ENCODE results near the gene VAT1. TPM values are rescaled to one million over a fixed set of nuclear protein-coding genes. Genes with fewer than 3 reads are reported as not detected.
"Not testable (repeated sequence)": the region's sequence is repeated elsewhere in the genome, so short reads cannot be mapped to it uniquely, and the experiment has no call there.

Gene VAT1
- total RNA-seq, 1 experiment from 2014 or later = 144 TPM

- H3K36me3 ChIP-seq = peaks cover 42% of the 10 kb centered on the region
- DNase-seq (ENCODE audit: low read depth in 1 of 2, low spot score in 2 of 2) = no peak
- no peaks in the 10 kb centered on the region for H3K9me3 ChIP-seq (replicated peaks)
- H3K4me1 ChIP-seq (replicated peaks) = peaks cover 18% of the 10 kb centered on the region
- no peak overlapping the region for H3K27ac ChIP-seq
- H3K4me3 ChIP-seq = no peak overlapping the region
- H3K27me3 ChIP-seq (replicated peaks) = no peaks in the 10 kb centered on the region
These were observed 11.4 kb downstream of the VAT1 start for GRCh38 chr17:43010667-43011308.

DNA sequence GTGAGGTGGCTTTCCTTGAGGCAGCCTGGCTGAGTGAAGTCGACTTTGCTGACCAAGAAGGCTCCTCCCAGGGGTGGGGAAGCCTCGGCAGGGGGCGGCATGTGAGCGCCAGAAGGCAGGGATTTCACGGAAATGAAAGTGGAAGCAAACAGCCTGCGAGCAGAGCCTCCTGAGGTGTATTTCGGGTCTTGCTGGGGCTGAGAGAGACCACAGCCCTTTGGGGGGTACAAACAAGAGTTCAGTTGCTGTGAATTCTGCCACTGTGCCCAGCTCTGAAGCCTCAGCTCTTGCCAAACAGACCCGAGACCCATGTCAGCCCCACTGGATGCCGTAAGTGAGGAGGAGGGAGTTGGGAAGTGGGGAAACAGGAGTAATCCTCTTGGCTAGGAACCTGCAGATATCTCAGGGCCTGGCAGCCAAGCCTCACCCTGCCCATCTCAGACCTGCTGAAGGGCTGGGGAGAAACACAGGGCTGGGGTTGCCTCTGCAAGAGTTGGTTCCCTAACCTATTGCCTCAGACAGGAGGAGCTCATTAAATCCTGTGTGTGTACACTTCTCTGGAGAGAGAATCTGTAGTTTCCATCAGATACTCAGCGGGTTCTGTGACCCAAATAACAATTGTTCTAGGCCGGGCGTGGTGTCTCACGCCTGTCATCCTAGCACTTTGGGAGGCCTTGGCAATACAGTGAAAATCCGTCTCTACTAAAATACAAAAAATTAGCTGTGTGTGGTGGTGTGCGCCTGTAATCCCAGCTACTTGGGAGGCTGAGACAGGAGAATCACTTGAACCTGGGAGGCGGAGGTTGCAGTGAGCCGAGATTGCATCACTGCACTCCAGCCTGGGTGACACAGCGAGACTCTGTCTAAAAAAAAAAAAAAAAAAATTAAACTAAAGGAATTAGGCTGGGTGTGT is 15.3 kb downstream of the VAT1 start, which contains the start of gene IFI35:
Gene IFI35, plus strand, starts transcription at position 146 of the 913 bp plus-strand sequence. Its CDS starts 164 bp downstream, at position 310.
- peak within 1 kb of the TSS; percentile 64 for H3K27ac ChIP-seq
- peak; percentile 77 to 83 for DNase-seq (ENCODE audit: low read depth in 1 of 2, low spot score in 2 of 2)
- H3K36me3 ChIP-seq = peaks cover 40% of the 10 kb centered on the region
- H3K4me1 ChIP-seq (replicated peaks) = peaks cover 25% of the 10 kb centered on the region
- no peaks in the 10 kb centered on the region for H3K27me3 ChIP-seq (replicated peaks)
- peak within 1 kb of the TSS; percentile 48 for H3K4me3 ChIP-seq
- no peaks in the 10 kb centered on the region for H3K9me3 ChIP-seq (replicated peaks)

DNA sequence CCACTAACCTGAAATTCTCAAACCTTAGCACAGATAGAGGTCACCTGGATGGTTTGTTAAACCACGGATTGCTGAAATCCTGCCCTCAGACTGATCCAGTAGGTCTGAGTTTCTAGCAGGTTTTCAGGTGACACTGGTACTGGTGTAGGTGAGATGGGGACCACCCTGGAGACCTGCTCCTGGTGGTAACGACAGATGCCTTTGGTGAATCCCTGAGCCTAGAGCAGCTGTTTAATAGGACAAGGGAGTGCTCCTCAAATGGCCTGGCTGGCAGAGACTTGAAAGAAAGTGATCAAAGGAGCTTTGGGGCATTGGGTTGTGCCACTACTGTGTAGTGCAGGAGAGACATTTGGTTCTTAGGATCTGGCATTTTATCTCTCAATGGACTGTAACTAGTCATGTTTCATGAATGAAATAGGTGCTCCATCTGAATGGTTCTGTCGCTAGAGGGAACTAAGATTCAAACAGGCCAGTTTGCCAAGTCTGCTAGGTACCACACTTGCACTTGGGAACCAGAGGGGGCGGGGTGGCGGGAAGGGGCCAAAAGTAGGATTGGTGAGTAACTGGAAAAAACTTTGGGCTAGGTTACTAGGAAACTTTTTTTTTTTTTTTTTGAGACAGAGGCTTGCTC is 18.5 kb downstream of the VAT1 start:
- Histone ChIP-seq H3K9me3 (replicated peaks) (no peaks in the 10 kb centered on the region), H3K27ac (no peak overlapping the region), H3K27me3 (replicated peaks) (no peaks in the 10 kb centered on the region), H3K4me3 (no peak overlapping the region), H3K36me3 (peaks cover 71% of the 10 kb centered on the region), H3K4me1 (replicated peaks) (peaks cover 33% of the 10 kb centered on the region)
- no peak for DNase-seq (ENCODE audit: low read depth in 1 of 2, low spot score in 2 of 2)

DNA sequence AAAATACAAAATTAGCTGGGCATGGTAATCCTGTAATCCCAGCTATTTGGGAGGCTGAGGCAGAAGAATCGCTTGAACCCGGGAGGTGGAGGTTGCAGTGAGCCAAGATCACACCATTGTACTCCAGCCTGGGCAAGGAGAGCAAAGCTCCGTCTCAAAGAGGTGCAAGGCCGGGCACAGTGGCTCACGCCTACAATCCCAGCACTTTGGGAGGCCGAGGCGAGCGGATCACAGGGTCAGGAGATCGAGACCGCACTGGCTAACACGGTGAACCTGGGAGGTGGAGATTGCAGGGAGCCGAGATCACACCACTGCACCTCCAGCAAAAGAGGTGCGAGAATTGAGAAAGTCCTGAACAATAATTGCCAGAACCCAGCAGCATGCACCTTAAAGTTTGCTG is 21.3 kb downstream of the VAT1 start:
- H3K4me3 ChIP-seq; DNase-seq (ENCODE audit: low read depth in 1 of 2, low spot score in 2 of 2); H3K27ac ChIP-seq; H3K27me3 ChIP-seq (replicated peaks); H3K9me3 ChIP-seq (replicated peaks): not testable (repeated sequence)
- Histone ChIP-seq H3K4me1 (replicated peaks) (peaks cover 34% of the 10 kb centered on the region), H3K36me3 (peaks cover 68% of the 10 kb centered on the region)

DNA sequence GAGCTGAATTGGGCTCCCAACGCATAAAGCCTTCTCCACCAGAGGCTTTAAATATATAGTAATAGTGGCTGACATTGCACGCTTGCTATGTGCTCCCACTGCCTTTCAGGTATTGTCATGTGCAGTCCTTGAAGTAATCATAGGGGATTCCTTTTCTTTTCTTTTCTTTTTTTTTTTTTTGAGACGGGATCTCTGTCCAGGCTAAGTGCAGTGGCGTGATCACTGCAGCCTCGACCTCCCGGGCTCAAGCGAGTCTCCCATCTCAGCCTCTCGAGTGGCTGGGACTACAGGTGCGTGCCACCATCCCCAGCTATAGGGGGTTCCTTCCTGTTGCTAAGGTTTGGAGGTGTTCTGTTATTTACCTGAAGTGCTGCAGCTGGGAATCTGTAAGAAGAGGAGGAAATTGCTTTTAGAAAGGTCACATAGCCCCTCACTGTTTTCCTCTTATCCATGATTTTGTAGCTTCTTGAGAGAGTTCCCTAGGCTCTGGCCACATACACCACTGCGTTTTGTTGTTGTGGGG is 23.1 kb downstream of the VAT1 start:
- H3K36me3 ChIP-seq = peaks cover 61% of the 10 kb centered on the region
- no peaks in the 10 kb centered on the region for H3K27me3 ChIP-seq (replicated peaks)
- no peaks in the 10 kb centered on the region for H3K9me3 ChIP-seq (replicated peaks)
- peak overlapping the region; percentile 80 for H3K27ac ChIP-seq
- H3K4me3 ChIP-seq = peak overlapping the region; percentile 61
- DNase-seq (ENCODE audit: low read depth in 1 of 2, low spot score in 2 of 2) = no peak
- H3K4me1 ChIP-seq (replicated peaks) = peaks cover 32% of the 10 kb centered on the region

GRCh38 chr17:42997984-42998938 is 23.9 kb downstream of the VAT1 start, which contains the start of gene RPL27:
RPL27 (plus strand) TSS chr17:42998419; CDS start chr17:42998751, 332 bp downstream.
- Histone ChIP-seq H3K9me3 (replicated peaks) (no peaks in the 10 kb centered on the region), H3K36me3 (peaks cover 57% of the 10 kb centered on the region), H3K4me3 (peak within 1 kb of the TSS; percentile 61), H3K4me1 (replicated peaks) (peaks cover 32% of the 10 kb centered on the region), H3K27ac (peak within 1 kb of the TSS; percentile 80), H3K27me3 (replicated peaks) (no peaks in the 10 kb centered on the region)
- DNase-seq (ENCODE audit: low read depth in 1 of 2, low spot score in 2 of 2) = peak; percentile 98 to 99

DNA sequence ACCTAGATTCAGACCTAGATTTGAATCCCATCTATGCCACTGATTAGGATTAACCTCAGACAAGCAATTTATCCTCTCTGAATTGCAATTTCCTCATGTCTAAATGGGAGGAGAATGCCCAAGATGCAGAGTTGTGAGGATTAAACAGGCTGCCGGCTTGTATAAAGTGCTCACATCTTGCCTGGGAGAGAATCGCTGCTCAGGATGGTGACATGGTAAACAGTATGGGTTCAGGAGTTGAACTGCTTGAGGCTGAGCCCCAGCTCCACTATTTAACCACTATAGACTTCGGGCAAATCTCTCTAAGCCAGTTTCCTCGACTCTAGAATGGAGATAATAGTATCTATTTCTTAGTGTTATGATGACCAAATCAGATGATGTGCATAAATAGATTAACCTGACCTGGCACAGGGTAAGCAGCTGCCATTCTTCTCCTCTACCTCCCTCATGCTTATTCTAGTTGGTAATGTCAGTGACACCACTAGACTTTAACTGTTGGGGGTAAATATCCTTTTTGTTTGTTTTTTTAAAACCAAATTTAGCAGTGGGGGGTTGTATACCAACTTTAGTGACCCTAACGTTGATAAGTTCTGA is 24.7 kb downstream of the VAT1 start:
- H3K4me3 ChIP-seq = peak overlapping the region; percentile 20
- no peaks in the 10 kb centered on the region for H3K9me3 ChIP-seq (replicated peaks)
- H3K27ac ChIP-seq = no peak overlapping the region
- H3K27me3 ChIP-seq (replicated peaks) = no peaks in the 10 kb centered on the region
- no peak for DNase-seq (ENCODE audit: low read depth in 1 of 2, low spot score in 2 of 2)
- H3K36me3 ChIP-seq = peaks cover 57% of the 10 kb centered on the region
- peaks cover 32% of the 10 kb centered on the region for H3K4me1 ChIP-seq (replicated peaks)

DNA sequence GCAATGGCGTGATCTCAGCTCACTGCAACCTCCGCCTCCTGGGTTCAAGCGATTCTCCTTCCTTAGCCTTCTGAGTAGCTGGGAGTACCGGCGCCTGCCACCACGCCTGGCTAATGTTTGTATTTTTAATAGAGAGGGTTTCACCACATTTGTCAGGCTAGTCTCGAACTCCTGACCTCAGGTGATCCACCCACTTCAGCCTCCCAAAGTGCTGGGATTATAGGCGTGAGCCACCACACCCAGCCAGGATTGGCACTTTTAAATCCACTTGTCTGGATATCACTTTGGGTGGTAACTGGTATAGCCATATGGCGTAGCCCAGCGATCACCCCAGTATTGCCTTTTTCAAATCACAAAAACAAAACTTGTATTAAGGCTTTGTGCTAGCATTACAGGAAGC is 28.3 kb downstream of the VAT1 start:
- DNase-seq (ENCODE audit: low read depth in 1 of 2, low spot score in 2 of 2); H3K27ac ChIP-seq; H3K4me3 ChIP-seq; H3K9me3 ChIP-seq (replicated peaks); H3K27me3 ChIP-seq (replicated peaks): not testable (repeated sequence)
- Histone ChIP-seq H3K4me1 (replicated peaks) (peaks cover 33% of the 10 kb centered on the region), H3K36me3 (peaks cover 54% of the 10 kb centered on the region)

DNA sequence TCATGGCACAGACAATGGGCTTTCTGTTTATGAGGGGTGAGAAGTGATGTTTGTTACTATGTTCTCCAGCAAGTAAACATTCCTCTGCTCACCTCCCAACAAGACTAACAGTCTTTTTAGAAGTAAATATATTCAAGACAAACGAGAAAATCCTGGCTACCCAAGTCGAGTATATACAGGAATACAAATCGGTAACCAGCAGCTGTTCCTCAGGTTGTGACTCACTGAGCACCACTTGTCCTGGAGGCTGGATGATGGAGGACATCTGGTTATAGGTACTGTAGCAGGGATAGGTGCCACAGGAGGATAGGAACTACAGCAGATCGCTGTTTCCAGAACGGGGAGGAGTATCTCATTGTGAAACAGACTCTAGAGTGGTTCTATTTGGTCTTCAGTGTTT is 29.3 kb downstream of the VAT1 start:
- H3K36me3 ChIP-seq = peaks cover 58% of the 10 kb centered on the region
- no peak overlapping the region for H3K4me3 ChIP-seq
- H3K4me1 ChIP-seq (replicated peaks) = peaks cover 33% of the 10 kb centered on the region
- no peaks in the 10 kb centered on the region for H3K9me3 ChIP-seq (replicated peaks)
- no peak for DNase-seq (ENCODE audit: low read depth in 1 of 2, low spot score in 2 of 2)
- no peaks in the 10 kb centered on the region for H3K27me3 ChIP-seq (replicated peaks)
- H3K27ac ChIP-seq = no peak overlapping the region

DNA sequence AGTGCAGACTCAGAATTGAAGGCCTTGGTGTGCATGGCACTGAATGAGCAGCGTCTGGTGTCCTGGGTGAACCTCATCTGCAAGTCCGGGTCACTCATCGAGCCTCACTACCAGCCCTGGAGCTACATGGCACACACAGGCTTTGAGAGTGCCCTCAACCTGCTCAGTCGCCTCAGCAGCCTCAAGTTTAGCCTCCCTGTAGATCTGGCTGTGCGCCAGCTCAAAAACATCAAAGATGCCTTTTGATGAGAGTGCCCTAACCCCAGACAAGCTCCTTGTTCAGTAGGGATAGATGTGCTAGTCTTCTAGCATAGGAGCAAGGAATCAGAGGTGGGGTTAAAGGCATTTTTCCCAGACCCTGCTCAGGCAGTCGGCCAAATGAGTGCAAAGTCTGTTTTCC is 30.7 kb downstream of the VAT1 start:
- Histone ChIP-seq H3K27ac (no peak overlapping the region), H3K36me3 (peaks cover 71% of the 10 kb centered on the region), H3K9me3 (replicated peaks) (no peaks in the 10 kb centered on the region), H3K27me3 (replicated peaks) (no peaks in the 10 kb centered on the region), H3K4me1 (replicated peaks) (peaks cover 25% of the 10 kb centered on the region), H3K4me3 (no peak overlapping the region)
- DNase-seq (ENCODE audit: low read depth in 1 of 2, low spot score in 2 of 2) = no peak

- Histone ChIP-seq H3K27me3 (replicated peaks) (no peaks in the 10 kb centered on the region), H3K36me3 (peaks cover 79% of the 10 kb centered on the region), H3K4me1 (replicated peaks) (peaks cover 25% of the 10 kb centered on the region), H3K4me3 (no peak overlapping the region), H3K9me3 (replicated peaks) (no peaks in the 10 kb centered on the region), H3K27ac (peak overlapping the region; percentile 32)
- peak in 1 of 2 experiments; percentile 28 for DNase-seq (ENCODE audit: low read depth in 1 of 2, low spot score in 2 of 2)
These were observed 32.2 kb downstream of the VAT1 start for GRCh38 chr17:42989726-42990652.

- no peak for DNase-seq (ENCODE audit: low read depth in 1 of 2, low spot score in 2 of 2)
- Histone ChIP-seq H3K4me1 (replicated peaks) (peaks cover 25% of the 10 kb centered on the region), H3K27me3 (replicated peaks) (no peaks in the 10 kb centered on the region), H3K4me3 (no peak overlapping the region), H3K36me3 (peaks cover 77% of the 10 kb centered on the region), H3K9me3 (replicated peaks) (no peaks in the 10 kb centered on the region), H3K27ac (no peak overlapping the region)
These were observed 33.0 kb downstream of the VAT1 start for GRCh38 chr17:42989141-42989540.
